GM12878 (cell line): ENCODE measurements around the gene PAK2.
A peak's percentile ranks its signal among the peaks of the same experiment; 100 is the strongest.

Experiments
- MAX ChIP-seq: IDR thresholded peaks from 2 replicates; pipeline ENCODE4 v1.6.1; 2012; ENCODE audit warnings: low read depth, low read length, improper control_type of control experiment
- TF ChIP-seq, protein P1 (sequence below), 3 experiments: IDR thresholded peaks in 2 of 3; conservative IDR thresholded peaks in 1 of 3; 2 replicates each; pipeline ENCODE4 v1.5.1; 2011; ENCODE audit warnings: low read depth in 3 of 3, low read length in 3 of 3, mild to moderate bottlenecking in 3 of 3, control low read depth in 2 of 3, moderate library complexity in 2 of 3, inconsistent platforms in 1 of 3, mixed read lengths in 1 of 3; ENCODE audit not compliant: control insufficient read depth in 2 of 3, insufficient read depth in 1 of 3; ENCODE audit errors: extremely low read depth in 1 of 3
- TF ChIP-seq, protein P2 (sequence below): IDR thresholded peaks from 2 replicates; pipeline ENCODE4 v1.6.1; 2012; ENCODE audit warnings: mild to moderate bottlenecking, low read depth, low read length

- TF ChIP-seq, protein P1, sequence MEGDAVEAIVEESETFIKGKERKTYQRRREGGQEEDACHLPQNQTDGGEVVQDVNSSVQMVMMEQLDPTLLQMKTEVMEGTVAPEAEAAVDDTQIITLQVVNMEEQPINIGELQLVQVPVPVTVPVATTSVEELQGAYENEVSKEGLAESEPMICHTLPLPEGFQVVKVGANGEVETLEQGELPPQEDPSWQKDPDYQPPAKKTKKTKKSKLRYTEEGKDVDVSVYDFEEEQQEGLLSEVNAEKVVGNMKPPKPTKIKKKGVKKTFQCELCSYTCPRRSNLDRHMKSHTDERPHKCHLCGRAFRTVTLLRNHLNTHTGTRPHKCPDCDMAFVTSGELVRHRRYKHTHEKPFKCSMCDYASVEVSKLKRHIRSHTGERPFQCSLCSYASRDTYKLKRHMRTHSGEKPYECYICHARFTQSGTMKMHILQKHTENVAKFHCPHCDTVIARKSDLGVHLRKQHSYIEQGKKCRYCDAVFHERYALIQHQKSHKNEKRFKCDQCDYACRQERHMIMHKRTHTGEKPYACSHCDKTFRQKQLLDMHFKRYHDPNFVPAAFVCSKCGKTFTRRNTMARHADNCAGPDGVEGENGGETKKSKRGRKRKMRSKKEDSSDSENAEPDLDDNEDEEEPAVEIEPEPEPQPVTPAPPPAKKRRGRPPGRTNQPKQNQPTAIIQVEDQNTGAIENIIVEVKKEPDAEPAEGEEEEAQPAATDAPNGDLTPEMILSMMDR (IDR thresholded peaks at IDR 0.05 in 2 of 3, conservative IDR thresholded peaks at IDR 0.05 in 1 of 3; ENCODE audit: control insufficient read depth in 2 of 3, extremely low read depth in 1 of 3, insufficient read depth in 1 of 3, low read depth in 3 of 3, low read length in 3 of 3), result peak in 1 of 3 experiments; percentile 13; a peak in 1 of 6 replicates
- no peak for TF ChIP-seq MAX
- TF ChIP-seq, protein P2, sequence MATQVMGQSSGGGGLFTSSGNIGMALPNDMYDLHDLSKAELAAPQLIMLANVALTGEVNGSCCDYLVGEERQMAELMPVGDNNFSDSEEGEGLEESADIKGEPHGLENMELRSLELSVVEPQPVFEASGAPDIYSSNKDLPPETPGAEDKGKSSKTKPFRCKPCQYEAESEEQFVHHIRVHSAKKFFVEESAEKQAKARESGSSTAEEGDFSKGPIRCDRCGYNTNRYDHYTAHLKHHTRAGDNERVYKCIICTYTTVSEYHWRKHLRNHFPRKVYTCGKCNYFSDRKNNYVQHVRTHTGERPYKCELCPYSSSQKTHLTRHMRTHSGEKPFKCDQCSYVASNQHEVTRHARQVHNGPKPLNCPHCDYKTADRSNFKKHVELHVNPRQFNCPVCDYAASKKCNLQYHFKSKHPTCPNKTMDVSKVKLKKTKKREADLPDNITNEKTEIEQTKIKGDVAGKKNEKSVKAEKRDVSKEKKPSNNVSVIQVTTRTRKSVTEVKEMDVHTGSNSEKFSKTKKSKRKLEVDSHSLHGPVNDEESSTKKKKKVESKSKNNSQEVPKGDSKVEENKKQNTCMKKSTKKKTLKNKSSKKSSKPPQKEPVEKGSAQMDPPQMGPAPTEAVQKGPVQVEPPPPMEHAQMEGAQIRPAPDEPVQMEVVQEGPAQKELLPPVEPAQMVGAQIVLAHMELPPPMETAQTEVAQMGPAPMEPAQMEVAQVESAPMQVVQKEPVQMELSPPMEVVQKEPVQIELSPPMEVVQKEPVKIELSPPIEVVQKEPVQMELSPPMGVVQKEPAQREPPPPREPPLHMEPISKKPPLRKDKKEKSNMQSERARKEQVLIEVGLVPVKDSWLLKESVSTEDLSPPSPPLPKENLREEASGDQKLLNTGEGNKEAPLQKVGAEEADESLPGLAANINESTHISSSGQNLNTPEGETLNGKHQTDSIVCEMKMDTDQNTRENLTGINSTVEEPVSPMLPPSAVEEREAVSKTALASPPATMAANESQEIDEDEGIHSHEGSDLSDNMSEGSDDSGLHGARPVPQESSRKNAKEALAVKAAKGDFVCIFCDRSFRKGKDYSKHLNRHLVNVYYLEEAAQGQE, result no peak
Measured at GRCh38 chr3:196694202-196694638, 45.4 kb upstream of the PAK2 start.
